ENCODE data around the gene STAG3. TPM values are rescaled to one million over a fixed set of nuclear protein-coding genes. Genes with fewer than 3 reads are reported as not detected.
A peak's percentile ranks its signal among the peaks of the same experiment; 100 is the strongest.
"Not testable (repeated sequence)": the region's sequence is repeated elsewhere in the genome, so short reads cannot be mapped to it uniquely, and the experiment has no call there.

Gene STAG3
- total RNA-seq, 4 donors from 2014 or later = 0.96 to 9.4 (median 2.2) TPM; not detected in 1

DNA sequence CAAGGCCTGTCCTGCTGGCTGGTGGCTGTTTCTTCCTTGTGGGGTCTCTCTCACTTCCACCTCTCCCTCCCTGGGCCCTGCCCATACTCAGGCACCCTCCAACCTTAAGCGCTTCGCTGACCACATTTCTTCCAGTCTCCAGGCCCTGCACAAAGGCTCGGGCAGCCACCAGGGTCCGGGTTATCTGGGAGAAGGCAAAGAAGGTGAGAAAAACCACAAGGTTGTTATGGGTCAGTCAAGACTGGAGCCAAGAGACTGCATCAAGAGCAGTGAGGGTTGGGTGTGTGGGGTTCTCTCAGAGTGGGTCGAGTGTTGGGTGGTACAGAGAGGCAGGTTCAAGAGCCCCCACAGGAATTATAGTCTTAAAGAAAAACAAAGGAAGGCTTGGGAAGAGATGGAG, 3.1 kb upstream of the STAG3 start:
- Histone ChIP-seq H3K4me3 (no peak overlapping the region), H3K4me1 (peaks cover 12 to 29% (median 22%) of the 10 kb centered on the region in 4 donors), H3K27me3 (peaks cover 16% of the 10 kb centered on the region), H3K36me3 (no peaks in the 10 kb centered on the region), H3K27ac (no peak overlapping the region), H3K9me3 (no peaks in the 10 kb centered on the region)
- WGBS, 2 donors (ENCODE audit: low coverage in 1 of 2) = 91% methylated on average over 5 of the region's 5 CpGs; no CpG with 5 or more reads in 1 of the 2 donors
- in situ Hi-C loops (cut with MboI; ENCODE audit: low pct_ligation_motif_present in 1 of 4, low pct_unique_long_range_greater_than_20kb in 1 of 4, low sequenced_read_pairs in 3 of 4) (no loop called here), intact Hi-C loops (cut with DNase I; ENCODE audit: low total_unique reads) (no loop called here)
- TF ChIP-seq POLR2AphosphoS5 (IDR thresholded peaks at IDR 0.05) (no peak), POLR2A (IDR thresholded peaks at IDR 0.05) (no peak), EP300 (IDR thresholded peaks at IDR 0.05; ENCODE audit: low read depth) (no peak)
- TF ChIP-seq, protein P1, sequence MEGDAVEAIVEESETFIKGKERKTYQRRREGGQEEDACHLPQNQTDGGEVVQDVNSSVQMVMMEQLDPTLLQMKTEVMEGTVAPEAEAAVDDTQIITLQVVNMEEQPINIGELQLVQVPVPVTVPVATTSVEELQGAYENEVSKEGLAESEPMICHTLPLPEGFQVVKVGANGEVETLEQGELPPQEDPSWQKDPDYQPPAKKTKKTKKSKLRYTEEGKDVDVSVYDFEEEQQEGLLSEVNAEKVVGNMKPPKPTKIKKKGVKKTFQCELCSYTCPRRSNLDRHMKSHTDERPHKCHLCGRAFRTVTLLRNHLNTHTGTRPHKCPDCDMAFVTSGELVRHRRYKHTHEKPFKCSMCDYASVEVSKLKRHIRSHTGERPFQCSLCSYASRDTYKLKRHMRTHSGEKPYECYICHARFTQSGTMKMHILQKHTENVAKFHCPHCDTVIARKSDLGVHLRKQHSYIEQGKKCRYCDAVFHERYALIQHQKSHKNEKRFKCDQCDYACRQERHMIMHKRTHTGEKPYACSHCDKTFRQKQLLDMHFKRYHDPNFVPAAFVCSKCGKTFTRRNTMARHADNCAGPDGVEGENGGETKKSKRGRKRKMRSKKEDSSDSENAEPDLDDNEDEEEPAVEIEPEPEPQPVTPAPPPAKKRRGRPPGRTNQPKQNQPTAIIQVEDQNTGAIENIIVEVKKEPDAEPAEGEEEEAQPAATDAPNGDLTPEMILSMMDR (IDR thresholded peaks at IDR 0.05) = no peak
- DNase-seq = no peak

DNA sequence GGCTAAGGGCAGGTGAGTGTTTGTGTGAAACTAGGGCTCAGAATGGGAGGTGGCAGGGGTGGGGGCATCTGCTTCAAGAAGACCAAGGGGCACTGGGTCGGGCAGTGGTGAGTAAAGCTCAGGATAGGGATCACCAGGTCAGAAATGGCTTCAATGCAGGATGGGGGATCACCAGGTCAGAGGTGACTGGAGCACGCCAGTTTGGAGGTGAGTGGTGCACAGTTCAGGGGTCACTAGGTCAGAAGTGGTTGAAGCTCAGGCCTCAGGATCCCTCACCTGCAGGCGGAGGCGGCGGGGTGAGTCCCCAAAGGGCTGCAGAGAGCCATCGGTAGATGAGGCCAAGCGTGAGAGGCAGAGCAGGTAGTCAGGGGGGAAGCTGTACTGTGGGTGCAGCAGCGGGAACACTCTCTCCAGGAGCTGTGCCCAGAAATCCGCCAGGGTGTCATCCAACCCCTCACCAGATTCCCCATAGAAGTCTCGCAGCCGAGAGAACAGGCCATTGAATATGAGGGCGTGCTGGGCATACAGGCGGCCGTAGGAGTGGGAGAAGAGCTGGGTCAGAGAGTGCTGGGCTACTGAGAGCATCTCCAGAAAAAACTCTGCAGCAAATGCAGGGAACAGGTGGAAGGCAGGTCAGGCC, 2.3 kb upstream of the STAG3 start:
- no peaks in the 10 kb centered on the region for H3K9me3 ChIP-seq
- WGBS, 2 donors (ENCODE audit: low coverage in 1 of 2) = 92 to 97% methylated on average over 10 to 14 of the region's 14 CpGs
- no peak for DNase-seq

DNA sequence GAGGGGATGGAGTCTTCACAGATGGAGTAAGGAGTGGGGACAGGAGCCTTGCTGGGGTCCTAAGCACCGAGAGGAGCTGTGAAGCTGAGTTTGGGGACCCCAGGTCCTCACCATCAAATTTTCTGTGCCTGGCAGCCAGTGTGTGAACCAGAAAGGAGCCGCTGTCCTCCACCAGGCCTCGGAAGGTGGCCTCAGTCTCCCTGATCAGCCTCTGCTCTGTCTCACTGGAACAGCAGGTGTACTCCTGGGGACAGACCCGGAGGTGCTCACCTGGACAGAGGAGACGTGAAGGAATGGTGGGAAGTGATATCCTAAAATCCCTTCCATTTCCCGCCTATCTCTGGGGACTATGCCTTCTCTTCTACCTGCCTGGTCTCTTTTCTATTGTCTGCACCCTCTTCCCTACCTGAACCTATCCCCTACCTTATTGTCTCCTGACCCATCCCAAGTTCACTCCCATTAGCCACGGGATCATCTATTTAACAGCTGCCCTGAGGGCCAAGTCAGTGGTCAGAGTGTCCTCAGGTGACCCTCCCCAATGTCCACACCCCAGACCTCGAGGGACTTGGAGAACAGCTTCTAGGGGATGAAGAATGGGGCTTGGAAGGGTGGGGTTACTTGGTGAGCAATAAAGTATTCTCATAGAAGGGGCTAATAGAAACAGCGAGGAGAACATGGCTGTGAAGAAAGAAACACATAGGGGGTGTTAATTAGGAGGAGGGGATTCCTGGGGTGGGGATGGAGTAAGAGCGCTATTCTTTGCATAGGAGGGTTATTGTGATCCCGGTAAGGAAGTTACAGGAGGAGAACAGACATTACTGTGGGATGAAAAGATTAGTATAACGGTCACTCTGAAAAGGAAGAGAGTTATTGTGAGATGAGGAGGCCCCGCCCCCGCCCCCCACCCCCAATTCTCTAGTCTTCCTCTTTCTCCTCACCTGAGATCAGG, 1.3 kb upstream of the STAG3 start:
- in situ Hi-C loops (cut with MboI; ENCODE audit: low pct_ligation_motif_present in 1 of 4, low pct_unique_long_range_greater_than_20kb in 1 of 4, low sequenced_read_pairs in 3 of 4) = no loop called here
- intact Hi-C loops (cut with DNase I; ENCODE audit: low total_unique reads) = no loop called here
- Histone ChIP-seq H3K9me3 (no peaks in the 10 kb centered on the region), H3K27ac (peak overlapping the region in 2 of 4 donors; percentile 43 to 53), H3K4me1 (peaks cover 12 to 21% (median 17%) of the 10 kb centered on the region in 4 donors), H3K36me3 (no peaks in the 10 kb centered on the region), H3K4me3 (peak overlapping the region in 3 of 4 donors; percentile 34 to 63 (median 42)), H3K27me3 (peaks cover 6% of the 10 kb centered on the region)
- WGBS, 2 donors (ENCODE audit: low coverage in 1 of 2) = 34 to 51% methylated on average over 4 to 14 of the region's 14 CpGs
- TF ChIP-seq EP300 (IDR thresholded peaks at IDR 0.05; ENCODE audit: low read depth) = no peak
- TF ChIP-seq POLR2AphosphoS5 (IDR thresholded peaks at IDR 0.05) = no peak
- TF ChIP-seq, protein P1 (IDR thresholded peaks at IDR 0.05) = no peak
- TF ChIP-seq POLR2A (IDR thresholded peaks at IDR 0.05) = no peak
- DNase-seq = no peak

More for the DNA sequence above, 2.3 kb upstream of the STAG3 start:
- intact Hi-C loops (cut with DNase I; ENCODE audit: low total_unique reads) = no loop called here
- Histone ChIP-seq H3K4me3 (no peak overlapping the region), H3K27ac (no peak overlapping the region), H3K27me3 (peaks cover 16% of the 10 kb centered on the region), H3K36me3 (no peaks in the 10 kb centered on the region), H3K4me1 (peaks cover 12 to 29% (median 22%) of the 10 kb centered on the region in 4 donors)
- TF ChIP-seq EP300 (IDR thresholded peaks at IDR 0.05; ENCODE audit: low read depth) (no peak), POLR2AphosphoS5 (IDR thresholded peaks at IDR 0.05) (no peak), POLR2A (IDR thresholded peaks at IDR 0.05) (no peak)
- TF ChIP-seq, protein P1 (IDR thresholded peaks at IDR 0.05) = no peak
- in situ Hi-C loops (cut with MboI; ENCODE audit: low pct_ligation_motif_present in 1 of 4, low pct_unique_long_range_greater_than_20kb in 1 of 4, low sequenced_read_pairs in 3 of 4) = no loop called here

DNA sequence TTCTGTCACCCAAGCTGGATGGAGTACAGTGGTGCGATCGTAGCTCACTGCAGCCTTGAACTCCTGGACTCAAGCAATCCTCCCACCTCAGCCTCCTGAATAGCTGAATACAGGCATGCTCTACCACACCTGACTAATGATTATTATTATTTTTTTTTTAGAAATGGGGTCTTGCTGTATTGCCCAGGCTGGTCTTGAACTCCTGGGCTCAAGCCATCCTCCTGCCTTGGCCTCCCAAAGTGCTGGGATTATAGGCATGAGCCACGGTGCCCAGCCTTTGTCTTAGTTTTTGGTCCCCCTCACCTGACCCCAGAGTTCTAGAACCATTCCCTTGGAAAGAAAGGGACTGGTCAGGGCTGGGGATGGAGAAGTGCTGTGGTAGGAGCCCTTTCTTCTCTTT, 2.4 kb downstream of the STAG3 start:
- H3K4me3 ChIP-seq; DNase-seq; H3K27ac ChIP-seq; intact Hi-C loops (cut with DNase I; ENCODE audit: low total_unique reads); H3K9me3 ChIP-seq; H3K36me3 ChIP-seq; H3K27me3 ChIP-seq; in situ Hi-C loops (cut with MboI; ENCODE audit: low pct_ligation_motif_present in 1 of 4, low pct_unique_long_range_greater_than_20kb in 1 of 4, low sequenced_read_pairs in 3 of 4): not testable (repeated sequence)
- peaks cover 8 to 15% (median 14%) of the 10 kb centered on the region in 4 donors for H3K4me1 ChIP-seq
- WGBS, 2 donors (ENCODE audit: low coverage in 1 of 2) = 99 to 100% methylated on average over 1 to 3 of the region's 3 CpGs

DNA sequence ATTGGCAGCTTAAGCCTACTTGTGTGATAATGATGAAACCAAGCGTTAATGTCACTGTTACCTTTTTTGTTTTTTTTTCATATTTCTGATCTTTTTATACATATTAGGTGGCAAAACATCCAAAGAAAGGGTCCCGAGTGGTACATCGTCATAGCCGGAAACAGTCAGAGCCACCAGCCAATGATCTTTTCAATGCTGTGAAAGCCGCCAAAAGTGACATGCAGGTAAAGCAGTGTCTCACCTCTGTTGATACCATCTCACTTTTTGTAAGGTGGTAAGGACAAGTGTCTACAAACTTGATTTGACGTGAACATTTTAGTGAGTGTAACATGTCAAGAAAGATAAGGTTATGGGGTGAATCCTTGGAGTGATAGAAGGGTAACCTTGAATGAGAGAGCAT, 4.9 kb downstream of the STAG3 start:
- H3K9me3 ChIP-seq; H3K27me3 ChIP-seq; intact Hi-C loops (cut with DNase I; ENCODE audit: low total_unique reads); DNase-seq; H3K36me3 ChIP-seq; H3K4me3 ChIP-seq; in situ Hi-C loops (cut with MboI; ENCODE audit: low pct_ligation_motif_present in 1 of 4, low pct_unique_long_range_greater_than_20kb in 1 of 4, low sequenced_read_pairs in 3 of 4); H3K27ac ChIP-seq; H3K4me1 ChIP-seq: not testable (repeated sequence)
- WGBS, 2 donors (ENCODE audit: low coverage in 1 of 2) = 20 to 84% methylated on average over 1 to 6 of the region's 6 CpGs

DNA sequence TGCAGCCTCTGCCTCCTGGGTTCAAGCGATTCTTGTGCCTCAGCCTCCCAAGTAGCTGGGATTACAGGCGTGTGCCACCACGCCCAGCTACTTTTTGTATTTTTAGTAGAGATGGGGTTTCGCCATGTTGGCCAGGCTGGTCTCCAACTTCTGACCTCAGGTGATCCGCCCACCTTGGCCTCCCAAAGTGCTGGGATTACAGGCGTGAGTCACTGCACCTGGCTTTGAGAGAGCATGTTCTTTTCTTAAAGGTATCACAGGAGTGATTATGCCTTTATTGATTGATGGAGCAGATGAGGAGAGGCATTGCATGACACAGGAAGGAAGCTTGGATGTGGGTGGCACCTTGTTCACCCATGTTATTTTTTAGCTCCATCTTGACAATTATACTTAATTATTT, 5.4 kb downstream of the STAG3 start:
- H3K27me3 ChIP-seq; intact Hi-C loops (cut with DNase I; ENCODE audit: low total_unique reads); H3K4me3 ChIP-seq; in situ Hi-C loops (cut with MboI; ENCODE audit: low pct_ligation_motif_present in 1 of 4, low pct_unique_long_range_greater_than_20kb in 1 of 4, low sequenced_read_pairs in 3 of 4); H3K9me3 ChIP-seq; H3K4me1 ChIP-seq; DNase-seq; H3K36me3 ChIP-seq; H3K27ac ChIP-seq: not testable (repeated sequence)
- WGBS, 2 donors (ENCODE audit: low coverage in 1 of 2) = 75% methylated on average over 6 of the region's 6 CpGs; no CpG with 5 or more reads in 1 of the 2 donors

Measured in transverse colon (tissue), 4 donors.